Body of pancreas (tissue), 4 donors: ENCODE data around the gene WDR64.

Experiments
- POLR2A ChIP-seq, 3 donors: fragments of 450-650 bp; IDR thresholded peaks; one replicate each; pipeline ENCODE4 v1.6.1; 2016; ENCODE audit warnings: antibody characterized with exemption in 3 of 3, mild to moderate bottlenecking in 2 of 3
- TF ChIP-seq, protein P1 (sequence below), 7 experiments: fragments of 450-650 bp in 4 of 7; fragments of 200-600 bp in 3 of 7; sonication (generic) in 3 of 7; IDR thresholded peaks; one replicate each; pipeline ENCODE4 v1.5.1; 2016 to 2019; ENCODE audit warnings: antibody characterized with exemption in 7 of 7

DNA sequence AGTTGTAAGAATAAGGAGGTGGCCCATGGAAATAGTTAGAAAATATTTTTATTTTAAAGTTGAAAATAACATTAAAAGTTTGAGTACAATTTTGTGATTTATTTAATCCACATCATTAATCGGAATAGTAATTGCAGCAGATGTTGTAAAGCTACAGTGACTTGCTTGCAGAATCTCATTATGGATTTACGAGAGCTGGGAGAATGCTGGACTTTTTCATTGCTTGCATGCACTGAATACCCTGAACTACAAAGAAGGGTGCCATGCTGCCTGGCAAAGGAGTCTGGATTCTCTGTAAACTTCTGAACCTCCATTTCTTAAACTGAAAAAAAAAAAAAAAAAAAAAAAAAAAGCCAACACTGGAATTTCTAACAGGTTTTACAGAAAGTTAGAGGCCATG lies 26.5 kb downstream of the WDR64 start:
- TF ChIP-seq, protein P1, sequence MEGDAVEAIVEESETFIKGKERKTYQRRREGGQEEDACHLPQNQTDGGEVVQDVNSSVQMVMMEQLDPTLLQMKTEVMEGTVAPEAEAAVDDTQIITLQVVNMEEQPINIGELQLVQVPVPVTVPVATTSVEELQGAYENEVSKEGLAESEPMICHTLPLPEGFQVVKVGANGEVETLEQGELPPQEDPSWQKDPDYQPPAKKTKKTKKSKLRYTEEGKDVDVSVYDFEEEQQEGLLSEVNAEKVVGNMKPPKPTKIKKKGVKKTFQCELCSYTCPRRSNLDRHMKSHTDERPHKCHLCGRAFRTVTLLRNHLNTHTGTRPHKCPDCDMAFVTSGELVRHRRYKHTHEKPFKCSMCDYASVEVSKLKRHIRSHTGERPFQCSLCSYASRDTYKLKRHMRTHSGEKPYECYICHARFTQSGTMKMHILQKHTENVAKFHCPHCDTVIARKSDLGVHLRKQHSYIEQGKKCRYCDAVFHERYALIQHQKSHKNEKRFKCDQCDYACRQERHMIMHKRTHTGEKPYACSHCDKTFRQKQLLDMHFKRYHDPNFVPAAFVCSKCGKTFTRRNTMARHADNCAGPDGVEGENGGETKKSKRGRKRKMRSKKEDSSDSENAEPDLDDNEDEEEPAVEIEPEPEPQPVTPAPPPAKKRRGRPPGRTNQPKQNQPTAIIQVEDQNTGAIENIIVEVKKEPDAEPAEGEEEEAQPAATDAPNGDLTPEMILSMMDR (IDR thresholded peaks at IDR 0.05), result no peak
- no peak for TF ChIP-seq POLR2A (IDR thresholded peaks at IDR 0.05)
